Gastroesophageal sphincter (tissue), 4 donors: Measurements from ENCODE around the gene RSU1. TPM values are rescaled to one million over a fixed set of nuclear protein-coding genes. Genes with fewer than 3 reads are reported as not detected.

ENCODE experiments used
- ATAC-seq: fragments of 150-250 bp; one replicate; pipeline ENCODE4 v1.9.1; 2016; ENCODE audit warnings: mild to moderate bottlenecking, moderate library complexity
- H3K27ac ChIP-seq, 4 donors: fragments of 200-600 bp; sonication (generic) in 3 of 4; 1 replicate in 3 of 4; 2 replicates in 1 of 4; pipeline ENCODE4 v1.5.1; 2016 to 2019
- H3K27me3 ChIP-seq: fragments of 200-600 bp; sonication (generic); one replicate; pipeline ENCODE4 v1.5.1; 2019
- H3K36me3 ChIP-seq, 2 donors: fragments of 200-600 bp; sonication (generic); one replicate each; pipeline ENCODE4 v1.5.1; 2019; ENCODE audit warnings: control low read depth in 1 of 2
- H3K4me1 ChIP-seq, 3 donors: fragments of 200-600 bp; sonication (generic); 1 replicate in 2 of 3; 2 replicates in 1 of 3; pipeline ENCODE4 v1.5.1; 2016 to 2019; ENCODE audit warnings: control low read depth in 2 of 3
- H3K4me3 ChIP-seq, 2 donors: fragments of 200-600 bp; sonication (generic); one replicate each; pipeline ENCODE4 v1.5.1; 2019; ENCODE audit warnings: mild to moderate bottlenecking in 1 of 2, moderate library complexity in 1 of 2
- H3K9me3 ChIP-seq, 3 donors: fragments of 200-600 bp; sonication (generic); one replicate each; pipeline ENCODE4 v1.5.1; 2017 to 2019; ENCODE audit warnings: control low read depth in 2 of 3
- EP300 ChIP-seq: sonication (generic); formaldehyde crosslinking; IDR thresholded peaks from one replicate; pipeline ENCODE4 v1.6.1; 2017; ENCODE audit warnings: antibody characterized with exemption, mild to moderate bottlenecking
- POLR2A ChIP-seq, 2 donors: fragments of 450-650 bp; IDR thresholded peaks; one replicate each; pipeline ENCODE4 v1.6.1; 2017; ENCODE audit warnings: antibody characterized with exemption in 2 of 2, mild to moderate bottlenecking in 2 of 2, moderate library complexity in 1 of 2
- POLR2AphosphoS5 ChIP-seq: sonication (generic); formaldehyde crosslinking; IDR thresholded peaks from one replicate; pipeline ENCODE4 v1.6.1; 2017; ENCODE audit warnings: antibody characterized with exemption
- WGBS, 2 donors: methylation state at CpG; one replicate each; pipeline ENCODE4 v1.1.5; 2018; ENCODE audit warnings: low coverage in 1 of 2; 5-methylcytosine and 5-hydroxymethylcytosine counted together
- total RNA-seq, 4 donors: library from RNA; depleted of rRNA; stranded (reverse); fragments of >200 nt; gene quantifications; one replicate each; pipeline ENCODE4 v1.1.0, GENCODE V29; 2016
- TF ChIP-seq, protein P1 (sequence below), 4 experiments: fragments of 200-600 bp in 2 of 4; fragments of 450-650 bp in 2 of 4; sonication (generic) in 1 of 4; IDR thresholded peaks; one replicate each; pipeline ENCODE4 v1.5.1; 2017 to 2019; ENCODE audit warnings: antibody characterized with exemption in 4 of 4, mild to moderate bottlenecking in 2 of 4, moderate library complexity in 2 of 4

RSU1 gene
- total RNA-seq, 4 donors from 2014 or later: 87.0 to 149 (median 117) TPM

DNA sequence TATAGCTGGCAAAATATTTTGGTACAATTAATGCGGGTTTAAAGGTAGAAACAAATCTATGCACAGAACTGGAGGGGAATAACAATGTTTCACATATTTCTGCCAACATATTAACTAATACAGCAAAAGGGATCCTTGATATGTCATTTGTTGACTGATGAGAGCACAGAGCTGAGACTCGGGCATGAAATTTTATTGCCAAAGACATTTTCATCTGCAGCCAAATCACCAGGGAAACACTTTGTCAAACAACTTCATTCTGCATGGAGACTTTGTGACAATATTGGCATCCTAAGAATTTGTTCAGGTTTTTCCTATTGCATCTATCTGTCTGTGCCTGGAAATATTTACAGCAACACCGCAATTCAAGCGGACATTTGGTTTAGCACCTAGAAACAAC, 177.8 kb downstream of the RSU1 start:
- Histone ChIP-seq H3K27ac (no peak overlapping the region), H3K9me3 (no peaks in the 10 kb centered on the region), H3K4me1 (no peaks in the 10 kb centered on the region), H3K36me3 (no peaks in the 10 kb centered on the region), H3K4me3 (no peak overlapping the region), H3K27me3 (no peaks in the 10 kb centered on the region)
- WGBS, 2 donors: 73 to 87% methylated on average over 3 to 4 of the region's 4 CpGs
- TF ChIP-seq POLR2AphosphoS5: no peak
- TF ChIP-seq POLR2A (IDR thresholded peaks at IDR 0.05): no peak
- TF ChIP-seq EP300: no peak
- TF ChIP-seq, protein P1, sequence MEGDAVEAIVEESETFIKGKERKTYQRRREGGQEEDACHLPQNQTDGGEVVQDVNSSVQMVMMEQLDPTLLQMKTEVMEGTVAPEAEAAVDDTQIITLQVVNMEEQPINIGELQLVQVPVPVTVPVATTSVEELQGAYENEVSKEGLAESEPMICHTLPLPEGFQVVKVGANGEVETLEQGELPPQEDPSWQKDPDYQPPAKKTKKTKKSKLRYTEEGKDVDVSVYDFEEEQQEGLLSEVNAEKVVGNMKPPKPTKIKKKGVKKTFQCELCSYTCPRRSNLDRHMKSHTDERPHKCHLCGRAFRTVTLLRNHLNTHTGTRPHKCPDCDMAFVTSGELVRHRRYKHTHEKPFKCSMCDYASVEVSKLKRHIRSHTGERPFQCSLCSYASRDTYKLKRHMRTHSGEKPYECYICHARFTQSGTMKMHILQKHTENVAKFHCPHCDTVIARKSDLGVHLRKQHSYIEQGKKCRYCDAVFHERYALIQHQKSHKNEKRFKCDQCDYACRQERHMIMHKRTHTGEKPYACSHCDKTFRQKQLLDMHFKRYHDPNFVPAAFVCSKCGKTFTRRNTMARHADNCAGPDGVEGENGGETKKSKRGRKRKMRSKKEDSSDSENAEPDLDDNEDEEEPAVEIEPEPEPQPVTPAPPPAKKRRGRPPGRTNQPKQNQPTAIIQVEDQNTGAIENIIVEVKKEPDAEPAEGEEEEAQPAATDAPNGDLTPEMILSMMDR (IDR thresholded peaks at IDR 0.05): no peak
- no peak for ATAC-seq

DNA sequence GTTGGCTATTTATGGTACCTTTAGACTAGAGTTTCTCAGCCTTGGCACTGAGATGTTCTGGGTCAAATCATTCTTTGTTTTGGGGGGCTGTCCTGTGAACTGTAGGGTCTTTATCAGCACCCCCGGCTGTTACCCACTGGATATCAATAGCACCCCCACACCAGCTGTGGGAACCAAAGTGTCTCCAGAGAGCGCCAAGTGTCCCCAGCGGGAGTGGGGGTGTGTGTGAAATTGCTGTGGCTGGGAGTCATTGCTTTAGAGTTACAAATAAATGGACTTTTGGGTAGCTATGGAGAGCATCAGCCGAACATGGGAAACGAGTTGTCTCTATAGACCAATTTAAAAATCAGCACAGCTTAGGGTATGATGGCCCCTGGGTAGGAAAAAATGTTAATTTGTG, 184.2 kb downstream of the RSU1 start:
- no peaks in the 10 kb centered on the region for H3K27me3 ChIP-seq
- H3K9me3 ChIP-seq: no peaks in the 10 kb centered on the region
- H3K4me3 ChIP-seq: no peak overlapping the region
- H3K36me3 ChIP-seq: no peaks in the 10 kb centered on the region
- TF ChIP-seq POLR2AphosphoS5 (no peak), EP300 (no peak), POLR2A (IDR thresholded peaks at IDR 0.05) (no peak)
- TF ChIP-seq, protein P1 (IDR thresholded peaks at IDR 0.05): no peak
- no peak overlapping the region for H3K27ac ChIP-seq
- no peaks in the 10 kb centered on the region for H3K4me1 ChIP-seq
- WGBS, 2 donors: 98 to 100% methylated on average over 2 to 5 of the region's 5 CpGs
- no peak for ATAC-seq

DNA sequence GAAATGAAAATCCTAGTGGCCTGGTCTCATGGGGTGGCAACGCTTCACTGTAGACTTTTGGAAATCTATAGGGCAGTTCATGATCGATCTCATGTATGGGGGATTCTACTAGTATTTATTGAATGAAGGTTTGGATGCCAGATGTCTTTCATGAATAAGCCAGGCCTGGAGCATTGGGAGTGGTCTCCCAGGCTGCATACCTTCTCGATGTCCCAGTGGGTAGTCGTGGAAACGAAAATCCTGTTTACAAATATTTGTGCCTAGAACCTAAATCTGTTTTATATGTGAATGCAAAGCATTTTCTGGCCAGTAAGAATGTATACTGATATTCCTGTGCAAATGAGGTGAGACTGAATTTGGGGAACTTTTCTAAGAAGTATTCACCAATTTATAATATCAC, 190.5 kb downstream of the RSU1 start:
- TF ChIP-seq POLR2A (IDR thresholded peaks at IDR 0.05) (no peak), EP300 (no peak), POLR2AphosphoS5 (no peak)
- TF ChIP-seq, protein P1 (IDR thresholded peaks at IDR 0.05): no peak
- Histone ChIP-seq H3K4me3 (no peak overlapping the region), H3K4me1 (no peaks in the 10 kb centered on the region), H3K27ac (no peak overlapping the region), H3K36me3 (no peaks in the 10 kb centered on the region), H3K27me3 (no peaks in the 10 kb centered on the region), H3K9me3 (no peaks in the 10 kb centered on the region)
- 68 to 77% methylated on average over 3 to 5 of the region's 5 CpGs for WGBS, 2 donors
- no peak for ATAC-seq

GRCh38 chr10:16612981-16613355, 204.3 kb downstream of the RSU1 start:
- H3K4me1 ChIP-seq: no peaks in the 10 kb centered on the region

More at GRCh38 chr10:16612981-16613355, 204.3 kb downstream of the RSU1 start:
- peaks cover 2 to 12% (median 3%) of the 10 kb centered on the region in 3 donors for H3K9me3 ChIP-seq
- WGBS, 2 donors: 43 to 64% methylated on average over 1 to 2 of the region's 2 CpGs
- H3K27ac ChIP-seq: no peak overlapping the region
- TF ChIP-seq, protein P1 (IDR thresholded peaks at IDR 0.05): no peak
- no peak for TF ChIP-seq EP300
- no peak for TF ChIP-seq POLR2A (IDR thresholded peaks at IDR 0.05)
- TF ChIP-seq POLR2AphosphoS5: no peak
- H3K36me3 ChIP-seq: no peaks in the 10 kb centered on the region
- H3K27me3 ChIP-seq: no peaks in the 10 kb centered on the region
- ATAC-seq: no peak
- no peak overlapping the region for H3K4me3 ChIP-seq
